SK-N-SH treated with all-trans-retinoic acid at 6 μM for 48 hours (cell line): ENCODE measurements around the gene GOLGA8T.
"Not testable (repeated sequence)": the region's sequence is repeated elsewhere in the genome, so short reads cannot be mapped to it uniquely, and the experiment has no call there.

Experiments
- CSDC2 ChIP-seq: fragments of 250-450 bp; sonication (Bioruptor Pico); IDR thresholded peaks from 2 replicates; pipeline ENCODE4 v1.5.0; 2020; ENCODE audit warnings: mild to moderate bottlenecking, moderate library complexity
- ESRRG ChIP-seq: fragments of 250-450 bp; sonication (Bioruptor Pico); IDR thresholded peaks from 2 replicates; pipeline ENCODE4 v1.6.1; 2021; ENCODE audit warnings: mild to moderate bottlenecking
- GLIS3 ChIP-seq: fragments of 250-450 bp; sonication (Bioruptor Pico); IDR thresholded peaks from 2 replicates; pipeline ENCODE4 v1.5.0; 2020; ENCODE audit warnings: mild to moderate bottlenecking, moderate library complexity
- RARB ChIP-seq: fragments of 250-450 bp; sonication (Bioruptor Pico); IDR thresholded peaks from 2 replicates; pipeline ENCODE4 v1.8.0; 2021; ENCODE audit warnings: mild to moderate bottlenecking, moderate library complexity
- ZFP3 ChIP-seq: fragments of 250-450 bp; sonication (Bioruptor Pico); IDR thresholded peaks from 2 replicates; pipeline ENCODE4 v1.5.0; 2020; ENCODE audit warnings: mild to moderate bottlenecking, moderate library complexity
- ZFP30 ChIP-seq: fragments of 450-650 bp; formaldehyde crosslinking; IDR thresholded peaks from 2 replicates; pipeline ENCODE4 v1.5.0; 2022; ENCODE audit warnings: mild to moderate bottlenecking, moderate library complexity
- TF ChIP-seq, protein P1 (sequence below): fragments of 250-450 bp; sonication (Bioruptor Pico); IDR thresholded peaks from 2 replicates; pipeline ENCODE4 v1.5.1; 2021; ENCODE audit warnings: mild to moderate bottlenecking, moderate library complexity
- TF ChIP-seq, protein P2 (sequence below): fragments of 250-450 bp; sonication (Bioruptor Pico); IDR thresholded peaks from 2 replicates; pipeline ENCODE4 v1.8.0; 2020; ENCODE audit warnings: mild to moderate bottlenecking, moderate library complexity, borderline replicate concordance
- TF ChIP-seq, protein P3 (sequence below): fragments of 250-450 bp; sonication (Bioruptor Pico); IDR thresholded peaks from 2 replicates; pipeline ENCODE4 v1.5.1; 2020; ENCODE audit warnings: low read depth, mild to moderate bottlenecking, moderate library complexity

DNA sequence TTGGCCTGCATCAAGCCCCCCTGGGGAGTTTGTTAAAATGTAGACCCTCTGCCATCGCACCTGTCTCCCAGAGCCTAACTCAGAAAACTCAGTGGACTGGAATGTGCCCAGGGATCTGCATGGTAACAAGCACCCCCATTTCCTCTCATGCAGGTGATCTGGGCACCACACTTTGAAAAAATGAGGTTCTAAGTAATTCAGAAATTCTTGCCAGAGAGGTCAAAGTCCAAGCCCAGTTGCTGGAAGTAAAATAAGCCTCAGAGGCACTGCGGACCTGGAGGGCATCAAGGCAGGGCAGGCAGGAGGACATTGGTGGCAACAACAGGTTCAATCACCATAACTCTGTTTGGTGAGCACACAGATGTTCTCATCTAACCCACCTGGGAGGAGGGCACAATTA, 33.0 kb downstream of the GOLGA8T start:
- TF ChIP-seq ESRRG (CRISPR knock-in tag); ZFP30 (CRISPR knock-in tag); GLIS3 (CRISPR knock-in tag); ZFP3; CSDC2 (CRISPR knock-in tag); RARB (CRISPR knock-in tag): not testable (repeated sequence)
- TF ChIP-seq, protein P1, sequence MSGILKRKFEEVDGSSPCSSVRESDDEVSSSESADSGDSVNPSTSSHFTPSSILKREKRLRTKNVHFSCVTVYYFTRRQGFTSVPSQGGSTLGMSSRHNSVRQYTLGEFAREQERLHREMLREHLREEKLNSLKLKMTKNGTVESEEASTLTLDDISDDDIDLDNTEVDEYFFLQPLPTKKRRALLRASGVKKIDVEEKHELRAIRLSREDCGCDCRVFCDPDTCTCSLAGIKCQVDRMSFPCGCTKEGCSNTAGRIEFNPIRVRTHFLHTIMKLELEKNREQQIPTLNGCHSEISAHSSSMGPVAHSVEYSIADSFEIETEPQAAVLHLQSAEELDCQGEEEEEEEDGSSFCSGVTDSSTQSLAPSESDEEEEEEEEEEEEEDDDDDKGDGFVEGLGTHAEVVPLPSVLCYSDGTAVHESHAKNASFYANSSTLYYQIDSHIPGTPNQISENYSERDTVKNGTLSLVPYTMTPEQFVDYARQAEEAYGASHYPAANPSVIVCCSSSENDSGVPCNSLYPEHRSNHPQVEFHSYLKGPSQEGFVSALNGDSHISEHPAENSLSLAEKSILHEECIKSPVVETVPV (CRISPR knock-in tag), result not testable (repeated sequence)
- TF ChIP-seq, protein P2, sequence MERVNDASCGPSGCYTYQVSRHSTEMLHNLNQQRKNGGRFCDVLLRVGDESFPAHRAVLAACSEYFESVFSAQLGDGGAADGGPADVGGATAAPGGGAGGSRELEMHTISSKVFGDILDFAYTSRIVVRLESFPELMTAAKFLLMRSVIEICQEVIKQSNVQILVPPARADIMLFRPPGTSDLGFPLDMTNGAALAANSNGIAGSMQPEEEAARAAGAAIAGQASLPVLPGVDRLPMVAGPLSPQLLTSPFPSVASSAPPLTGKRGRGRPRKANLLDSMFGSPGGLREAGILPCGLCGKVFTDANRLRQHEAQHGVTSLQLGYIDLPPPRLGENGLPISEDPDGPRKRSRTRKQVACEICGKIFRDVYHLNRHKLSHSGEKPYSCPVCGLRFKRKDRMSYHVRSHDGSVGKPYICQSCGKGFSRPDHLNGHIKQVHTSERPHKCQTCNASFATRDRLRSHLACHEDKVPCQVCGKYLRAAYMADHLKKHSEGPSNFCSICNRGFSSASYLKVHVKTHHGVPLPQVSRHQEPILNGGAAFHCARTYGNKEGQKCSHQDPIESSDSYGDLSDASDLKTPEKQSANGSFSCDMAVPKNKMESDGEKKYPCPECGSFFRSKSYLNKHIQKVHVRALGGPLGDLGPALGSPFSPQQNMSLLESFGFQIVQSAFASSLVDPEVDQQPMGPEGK (CRISPR knock-in tag), result not testable (repeated sequence)
- TF ChIP-seq, protein P3, sequence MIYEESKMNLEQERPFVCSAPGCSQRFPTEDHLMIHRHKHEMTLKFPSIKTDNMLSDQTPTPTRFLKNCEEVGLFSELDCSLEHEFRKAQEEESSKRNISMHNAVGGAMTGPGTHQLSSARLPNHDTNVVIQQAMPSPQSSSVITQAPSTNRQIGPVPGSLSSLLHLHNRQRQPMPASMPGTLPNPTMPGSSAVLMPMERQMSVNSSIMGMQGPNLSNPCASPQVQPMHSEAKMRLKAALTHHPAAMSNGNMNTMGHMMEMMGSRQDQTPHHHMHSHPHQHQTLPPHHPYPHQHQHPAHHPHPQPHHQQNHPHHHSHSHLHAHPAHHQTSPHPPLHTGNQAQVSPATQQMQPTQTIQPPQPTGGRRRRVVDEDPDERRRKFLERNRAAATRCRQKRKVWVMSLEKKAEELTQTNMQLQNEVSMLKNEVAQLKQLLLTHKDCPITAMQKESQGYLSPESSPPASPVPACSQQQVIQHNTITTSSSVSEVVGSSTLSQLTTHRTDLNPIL (CRISPR knock-in tag), result not testable (repeated sequence)
